ENCODE measurements around the gene XRCC5.
A peak's percentile ranks its signal among the peaks of the same experiment; 100 is the strongest.
"Not testable (repeated sequence)": the region's sequence is repeated elsewhere in the genome, so short reads cannot be mapped to it uniquely, and the experiment has no call there.

Gene XRCC5

GRCh38 chr2:216118474-216118873 is 9.3 kb downstream of the XRCC5 start:
- DNase-seq (ENCODE audit: low spot score), result no peak

- DNase-seq (ENCODE audit: low spot score), result no peak
These were observed 10.0 kb downstream of the XRCC5 start for GRCh38 chr2:216119146-216119545.

- peak; percentile 34 for DNase-seq (ENCODE audit: low spot score)
These were observed 10.8 kb downstream of the XRCC5 start for GRCh38 chr2:216119986-216120385.

- DNase-seq (ENCODE audit: low spot score), result no peak
These were observed 12.1 kb downstream of the XRCC5 start for GRCh38 chr2:216121255-216121654.

GRCh38 chr2:216126943-216127342 is 17.8 kb downstream of the XRCC5 start:
- DNase-seq (ENCODE audit: low spot score), result no peak

- DNase-seq (ENCODE audit: low spot score), result no peak
These were observed 21.3 kb downstream of the XRCC5 start for GRCh38 chr2:216130346-216130971.

GRCh38 chr2:216131175-216131926 is 22.2 kb downstream of the XRCC5 start:
- no peak for DNase-seq (ENCODE audit: low spot score)

- no peak for DNase-seq (ENCODE audit: low spot score)
These were observed 23.4 kb downstream of the XRCC5 start for GRCh38 chr2:216132585-216132984.

GRCh38 chr2:216133397-216133796 is 24.2 kb downstream of the XRCC5 start:
- no peak for DNase-seq (ENCODE audit: low spot score)

- no peak for DNase-seq (ENCODE audit: low spot score)
These were observed 25.9 kb downstream of the XRCC5 start for GRCh38 chr2:216134958-216135541.

GRCh38 chr2:216139884-216140283 is 30.7 kb downstream of the XRCC5 start:
- DNase-seq (ENCODE audit: low spot score), result peak; percentile 34

- DNase-seq (ENCODE audit: low spot score), result not testable (repeated sequence)
These were observed 32.4 kb downstream of the XRCC5 start for GRCh38 chr2:216141516-216141915.

GRCh38 chr2:216142540-216142939 is 33.4 kb downstream of the XRCC5 start:
- DNase-seq (ENCODE audit: low spot score), result peak; percentile 30

- no peak for DNase-seq (ENCODE audit: low spot score)
These were observed 35.2 kb downstream of the XRCC5 start for GRCh38 chr2:216144372-216144771.

GRCh38 chr2:216144857-216145256 is 35.7 kb downstream of the XRCC5 start:
- DNase-seq (ENCODE audit: low spot score), result no peak

- DNase-seq (ENCODE audit: low spot score), result no peak
These were observed 37.4 kb downstream of the XRCC5 start for GRCh38 chr2:216146573-216146972.

GRCh38 chr2:216147172-216148131 is 38.3 kb downstream of the XRCC5 start:
- no peak for DNase-seq (ENCODE audit: low spot score)

- DNase-seq (ENCODE audit: low spot score), result no peak
These were observed 39.8 kb downstream of the XRCC5 start for GRCh38 chr2:216148983-216149382.

- no peak for DNase-seq (ENCODE audit: low spot score)
These were observed 40.6 kb downstream of the XRCC5 start for GRCh38 chr2:216149741-216150140.

- no peak for DNase-seq (ENCODE audit: low spot score)
These were observed 42.3 kb downstream of the XRCC5 start for GRCh38 chr2:216151313-216152025.

- DNase-seq (ENCODE audit: low spot score), result no peak
These were observed 46.8 kb downstream of the XRCC5 start for GRCh38 chr2:216155954-216156353.

- DNase-seq (ENCODE audit: low spot score), result no peak
These were observed 47.7 kb downstream of the XRCC5 start for GRCh38 chr2:216156822-216157221.
